ENCODE results near the gene ARHGEF3. TPM values are rescaled to one million over a fixed set of nuclear protein-coding genes. Genes with fewer than 3 reads are reported as not detected.

ARHGEF3 gene
- total RNA-seq, 1 experiment from 2014 or later = 4.4 TPM

GRCh38 chr3:56790016-56790821, 11.5 kb downstream of the ARHGEF3 start:
- TF ChIP-seq CTCF (conservative IDR thresholded peaks at IDR 0.05) = no peak
- no peak overlapping the region for H3K4me3 Mint-ChIP-seq
- H3K79me1 ChIP-seq (ENCODE audit: insufficient read depth, low read depth, low read length, poor library complexity, severe bottlenecking) = no peaks in the 10 kb centered on the region
- no peaks in the 10 kb centered on the region for H3K27me3 ChIP-seq (ENCODE audit: insufficient read depth, low read length)
- no peak overlapping the region for H4K5ac ChIP-seq (ENCODE audit: insufficient read length, low read depth, low read length)
- no peak overlapping the region for H2AFZ ChIP-seq (ENCODE audit: low read length)
- H3K36me3 Mint-ChIP-seq (ENCODE audit: insufficient read depth in 1 of 3, low read depth in 3 of 3) = peaks cover 0 to 4% (median 0%) of the 10 kb centered on the region in 3 experiments; a peak in 1 of 7 replicates
- H3K4me1 ChIP-seq (ENCODE audit: insufficient read depth, low read length) = no peaks in the 10 kb centered on the region
- no peak overlapping the region for H3K4me2 ChIP-seq (ENCODE audit: insufficient read depth, insufficient read length, low read length)
- no peak overlapping the region for H4K91ac ChIP-seq (ENCODE audit: insufficient read length, low read depth, low read length)
- H3K4ac ChIP-seq (ENCODE audit: low read depth, low read length) = no peak overlapping the region
- H3K18ac ChIP-seq (ENCODE audit: insufficient read length, low read depth, low read length) = no peak overlapping the region
- H2AK5ac ChIP-seq (ENCODE audit: insufficient read length, low read length) = no peak overlapping the region
- no peak overlapping the region for H2BK5ac ChIP-seq (ENCODE audit: insufficient read length, low read length)
- H3K14ac ChIP-seq (ENCODE audit: insufficient read depth, low read length) = no peak overlapping the region
- H3K4me1 Mint-ChIP-seq = peaks cover 11 to 13% of the 10 kb centered on the region in 2 experiments
- H2BK120ac ChIP-seq (ENCODE audit: low read depth, low read length, poor library complexity, severe bottlenecking) = no peak overlapping the region
- no peak overlapping the region for H3K9ac ChIP-seq (ENCODE audit: extremely low read depth, insufficient read length, low read length)
- no peak overlapping the region for H3K23ac ChIP-seq (ENCODE audit: insufficient read length, low read depth, low read length)
- H3T11ph ChIP-seq (ENCODE audit: low read length) = no peak overlapping the region
- H3K9me3 ChIP-seq (ENCODE audit: control insufficient read depth, low read depth, low read length) = no peaks in the 10 kb centered on the region
- H3K79me2 ChIP-seq (ENCODE audit: insufficient read depth, low read length) = no peaks in the 10 kb centered on the region
- no peaks in the 10 kb centered on the region for H3K23me2 ChIP-seq (ENCODE audit: insufficient read length, low read depth, low read length, poor library complexity, severe bottlenecking)
- no peak overlapping the region for H2BK12ac ChIP-seq (ENCODE audit: insufficient read length, low read depth, low read length)
- no peak overlapping the region for H2BK20ac ChIP-seq (ENCODE audit: low read depth, low read length, poor library complexity, severe bottlenecking)
- DNase-seq = no peak
- H4K8ac ChIP-seq (replicated peaks; ENCODE audit: insufficient read length, low read depth, low read length) = no peak overlapping the region
- H2BK15ac ChIP-seq (ENCODE audit: low read depth, low read length) = no peak overlapping the region
- no peaks in the 10 kb centered on the region for H3K27me3 Mint-ChIP-seq (ENCODE audit: low read depth)
- no peak overlapping the region for H3K27ac ChIP-seq (ENCODE audit: insufficient read length, low read depth, low read length)
- H3K27ac Mint-ChIP-seq = no peak overlapping the region
- no peak overlapping the region for H3K56ac ChIP-seq (ENCODE audit: insufficient read length, low read depth, low read length)
- H3K9me3 Mint-ChIP-seq = no peaks in the 10 kb centered on the region
- no CpG with 5 or more reads among the region's 6 CpGs for WGBS (ENCODE audit: extremely low coverage, insufficient read length, low lambda C conversion rate)
- no peaks in the 10 kb centered on the region for H4K20me1 ChIP-seq (ENCODE audit: control insufficient read depth, insufficient read depth, insufficient read length)
